SH-SY5Y (cell line): ENCODE measurements around the gene DNAJC3.

ENCODE experiments used
- GATA2 ChIP-seq: IDR thresholded peaks from 2 replicates; pipeline ENCODE4 v1.6.1; 2011; ENCODE audit warnings: mild to moderate bottlenecking, low read depth, low read length
- GATA3 ChIP-seq: IDR thresholded peaks from 2 replicates; pipeline ENCODE4 v1.6.1; 2011; ENCODE audit warnings: low read depth, mild to moderate bottlenecking, low read length, moderate library complexity

GRCh38 chr13:95714142-95714832, 37.3 kb downstream of the DNAJC3 start:
- no peak for TF ChIP-seq GATA2
- TF ChIP-seq GATA3, result no peak
